OCI-LY7 (cell line): Measurements from ENCODE around the gene UPK3A. TPM values are rescaled to one million over a fixed set of nuclear protein-coding genes. Genes with fewer than 3 reads are reported as not detected.

Experiments
- BruUV-seq: library from RNA; stranded (reverse); fragments of 400-500 nt; replicated peaks from 2 replicates; lab custom pipeline; 2021; lab: Mats Ljungman, UMichigan
- CTCF ChIA-PET: fragments of 300-600 bp; sonication (Branson Sonifier 250); formaldehyde crosslinking; loops from one replicate; lab custom pipeline; 2022; ENCODE audit warnings: antibody characterized with exemption; ENCODE audit not compliant: unreplicated experiment; lab: Charles Lee
- POLR2A ChIA-PET: fragments of 300-600 bp; sonication (Branson Sonifier 250); formaldehyde crosslinking; loops from one replicate; lab custom pipeline; 2022; ENCODE audit warnings: antibody characterized with exemption; lab: Charles Lee
- DNase-seq: peaks from one replicate; pipeline ENCODE4 v3.0.0-alpha.2; 2015; ENCODE audit warnings: low spot score
- H2AFZ ChIP-seq: fragments of 200-600 bp; sonication (generic), shearing (Covaris generic); 2 replicates; pipeline ENCODE4 v1.6.1; 2014; ENCODE audit warnings: mild to moderate bottlenecking, antibody characterized with exemption, low read length, moderate library complexity
- H3K27ac ChIP-seq: fragments of 200-600 bp; sonication (generic); 2 replicates; pipeline ENCODE4 v1.5.1; 2014; ENCODE audit warnings: mixed run types, low read depth, mild to moderate bottlenecking, moderate library complexity, low read length, inconsistent platforms; ENCODE audit not compliant: poor library complexity, severe bottlenecking
- H3K36me3 ChIP-seq: fragments of 200-600 bp; sonication (generic); 2 replicates; pipeline ENCODE4 v1.6.1; 2014; ENCODE audit warnings: mild to moderate bottlenecking, antibody characterized with exemption, low read length, moderate library complexity, mixed read lengths; ENCODE audit not compliant: insufficient read depth
- H3K4me1 ChIP-seq: fragments of 200-600 bp; sonication (generic); 2 replicates; pipeline ENCODE4 v1.5.1; 2014; ENCODE audit warnings: mild to moderate bottlenecking, low read length; ENCODE audit not compliant: insufficient read depth, poor library complexity, severe bottlenecking
- H3K4me2 ChIP-seq: fragments of 200-600 bp; sonication (generic); 2 replicates; pipeline ENCODE4 v1.6.1; 2014; ENCODE audit warnings: mild to moderate bottlenecking, low read length
- H3K4me3 ChIP-seq: fragments of 200-600 bp; sonication (generic); 2 replicates; pipeline ENCODE4 v1.5.1; 2014; ENCODE audit warnings: mild to moderate bottlenecking, low read depth, low read length; ENCODE audit not compliant: poor library complexity, severe bottlenecking
- H3K79me2 ChIP-seq: fragments of 200-600 bp; sonication (generic); 2 replicates; pipeline ENCODE4 v1.6.1; 2016; ENCODE audit warnings: low read depth, mild to moderate bottlenecking, low read length, moderate library complexity, mixed read lengths; ENCODE audit not compliant: insufficient read depth
- H3K9me2 ChIP-seq: fragments of 200-600 bp; sonication (generic); 2 replicates; pipeline ENCODE4 v1.6.1; 2016; ENCODE audit warnings: mild to moderate bottlenecking, low read length, mixed read lengths; ENCODE audit not compliant: insufficient read depth
- H3K9me3 ChIP-seq: fragments of 200-600 bp; sonication (generic); 2 replicates; pipeline ENCODE4 v1.6.1; 2014; ENCODE audit warnings: mild to moderate bottlenecking, mixed run types, low read length, mixed read lengths
- H4K20me1 ChIP-seq: fragments of 200-600 bp; sonication (generic); 2 replicates; pipeline ENCODE4 v1.6.1; 2014; ENCODE audit warnings: mild to moderate bottlenecking, antibody characterized with exemption, low read length, moderate library complexity, mixed read lengths; ENCODE audit not compliant: insufficient read depth
- CTCF ChIP-seq: fragments of 200-600 bp; sonication (generic); conservative IDR thresholded peaks from 2 replicates; pipeline ENCODE4 v1.5.1; 2014; ENCODE audit warnings: mild to moderate bottlenecking, antibody characterized with exemption, low read length, moderate library complexity, mixed read lengths
- EZH2phosphoT487 ChIP-seq: fragments of 200-600 bp; sonication (generic); IDR thresholded peaks from 2 replicates; pipeline ENCODE4 v1.6.1; 2018; ENCODE audit warnings: low read depth, borderline replicate concordance, mild to moderate bottlenecking, mixed run types, antibody characterized with exemption, low read length, moderate library complexity, mixed read lengths
- intact Hi-C: fragments of 100-400 bp; cut with micrococcal nuclease; formaldehyde crosslinking; loops from one replicate; pipeline ENCODE4 v1.10.0; 2022; ENCODE audit not compliant: unreplicated experiment
- total RNA-seq, 2 experiments: library from RNA; depleted of rRNA in 1 of 2; stranded (reverse); fragments of >200 nt in 1 of 2; shearing (Covaris generic) in 1 of 2; gene quantifications; 2 replicates each; pipeline ENCODE4 v1.2.3, GENCODE V29; 2014 to 2022

Gene UPK3A
- total RNA-seq, 2 experiments from 2014 or later, result not detected

- Histone ChIP-seq H3K9me3 (no peaks in the 10 kb centered on the region), H3K4me2 (no peak overlapping the region), H3K9me2 (no peaks in the 10 kb centered on the region), H2AFZ (no peak overlapping the region), H3K4me1 (peaks cover 23% of the 10 kb centered on the region), H3K27ac (no peak overlapping the region), H3K79me2 (no peaks in the 10 kb centered on the region), H4K20me1 (no peaks in the 10 kb centered on the region), H3K36me3 (no peaks in the 10 kb centered on the region), H3K4me3 (no peak overlapping the region)
- intact Hi-C loops, result no loop called here
- TF ChIP-seq EZH2phosphoT487, result no peak
- no peak for TF ChIP-seq CTCF
- CTCF ChIA-PET, result no interaction called here
- BruUV-seq, result no TSS peak
- DNase-seq, result no peak
- POLR2A ChIA-PET, result no interaction called here
Observed at GRCh38 chr22:45290410-45290936, 5.7 kb downstream of the UPK3A start.

GRCh38 chr22:45291061-45291930 is 6.5 kb downstream of the UPK3A start:
- TF ChIP-seq CTCF (no peak), EZH2phosphoT487 (no peak)
- BruUV-seq, result no TSS peak
- Histone ChIP-seq H3K27ac (no peak overlapping the region), H3K4me3 (no peak overlapping the region), H3K4me2 (no peak overlapping the region), H3K9me3 (no peaks in the 10 kb centered on the region), H3K9me2 (no peaks in the 10 kb centered on the region), H3K4me1 (peaks cover 25% of the 10 kb centered on the region), H4K20me1 (no peaks in the 10 kb centered on the region), H3K79me2 (no peaks in the 10 kb centered on the region), H2AFZ (no peak overlapping the region), H3K36me3 (no peaks in the 10 kb centered on the region)
- CTCF ChIA-PET, result no interaction called here
- DNase-seq, result no peak
- POLR2A ChIA-PET, result no interaction called here
- intact Hi-C loops, result no loop called here

GRCh38 chr22:45291931-45292290 is 7.2 kb downstream of the UPK3A start:
- TF ChIP-seq EZH2phosphoT487 (no peak), CTCF (no peak)
- ChIA-PET CTCF (no interaction called here), POLR2A (no interaction called here)
- no TSS peak for BruUV-seq
- no peak overlapping the region for H3K4me2 ChIP-seq
- no peaks in the 10 kb centered on the region for H3K9me2 ChIP-seq
- no peaks in the 10 kb centered on the region for H3K9me3 ChIP-seq
- no peaks in the 10 kb centered on the region for H4K20me1 ChIP-seq
- H3K4me3 ChIP-seq, result no peak overlapping the region
- no peaks in the 10 kb centered on the region for H3K36me3 ChIP-seq
- no peaks in the 10 kb centered on the region for H3K79me2 ChIP-seq
- H2AFZ ChIP-seq, result no peak overlapping the region
- no peak for DNase-seq
- H3K4me1 ChIP-seq, result peaks cover 30% of the 10 kb centered on the region
- intact Hi-C loops, result no loop called here
- no peak overlapping the region for H3K27ac ChIP-seq
